SK-N-SH treated with all-trans-retinoic acid at 6 μM for 48 hours (cell line): ENCODE data around the gene PTPRN2.

Experiments
- ATAC-seq: fragments of 200-7000 bp; cut with Tn5 transposase; 3 replicates; pipeline ENCODE4 v1.9.1; 2020; ENCODE audit warnings: mild to moderate bottlenecking, moderate library complexity
- BACH2 ChIP-seq: fragments of 250-450 bp; sonication (Bioruptor Pico); IDR thresholded peaks from 2 replicates; pipeline ENCODE4 v1.9.0; 2021; ENCODE audit warnings: mild to moderate bottlenecking, borderline replicate concordance
- CREB5 ChIP-seq: fragments of 250-450 bp; sonication (Bioruptor Pico); IDR thresholded peaks from 2 replicates; pipeline ENCODE4 v1.5.1; 2020; ENCODE audit warnings: low read depth, mild to moderate bottlenecking, moderate library complexity
- CSDC2 ChIP-seq: fragments of 250-450 bp; sonication (Bioruptor Pico); IDR thresholded peaks from 2 replicates; pipeline ENCODE4 v1.5.0; 2020; ENCODE audit warnings: mild to moderate bottlenecking, moderate library complexity
- GLIS3 ChIP-seq: fragments of 250-450 bp; sonication (Bioruptor Pico); IDR thresholded peaks from 2 replicates; pipeline ENCODE4 v1.5.0; 2020; ENCODE audit warnings: mild to moderate bottlenecking, moderate library complexity
- ISL1 ChIP-seq: fragments of 250-450 bp; sonication (Bioruptor Pico); IDR thresholded peaks from 2 replicates; pipeline ENCODE4 v2.1.2; 2022; ENCODE audit warnings: mild to moderate bottlenecking, moderate library complexity
- OSR1 ChIP-seq: fragments of 250-450 bp; sonication (Bioruptor Pico); IDR thresholded peaks from 2 replicates; pipeline ENCODE4 v1.8.0; 2022; ENCODE audit warnings: moderate library complexity, mild to moderate bottlenecking, inconsistent platforms
- PATZ1 ChIP-seq: fragments of 250-450 bp; sonication (Bioruptor Pico); IDR thresholded peaks from 2 replicates; pipeline ENCODE4 v1.8.0; 2020; ENCODE audit warnings: mild to moderate bottlenecking, moderate library complexity, borderline replicate concordance
- POU6F1 ChIP-seq: fragments of 250-450 bp; sonication (Bioruptor Pico); IDR thresholded peaks from 2 replicates; pipeline ENCODE4 v1.8.0; 2021; ENCODE audit warnings: low read depth, mild to moderate bottlenecking, moderate library complexity, borderline replicate concordance
- PPARA ChIP-seq: fragments of 250-450 bp; sonication (Bioruptor Pico); IDR thresholded peaks from 2 replicates; pipeline ENCODE4 v1.5.0; 2020; ENCODE audit warnings: mild to moderate bottlenecking, borderline replicate concordance
- RARB ChIP-seq: fragments of 250-450 bp; sonication (Bioruptor Pico); IDR thresholded peaks from 2 replicates; pipeline ENCODE4 v1.8.0; 2021; ENCODE audit warnings: mild to moderate bottlenecking, moderate library complexity
- SNAI2 ChIP-seq: fragments of 250-450 bp; sonication (Bioruptor Pico); IDR thresholded peaks from 2 replicates; pipeline ENCODE4 v1.5.0; 2020; ENCODE audit warnings: mild to moderate bottlenecking, moderate library complexity
- TCF4 ChIP-seq: fragments of 250-450 bp; sonication (Bioruptor Pico); IDR thresholded peaks from 2 replicates; pipeline ENCODE4 v1.8.0; 2021; ENCODE audit warnings: mild to moderate bottlenecking, moderate library complexity, borderline replicate concordance
- TOX ChIP-seq: fragments of 250-450 bp; sonication (Bioruptor Pico); IDR thresholded peaks from 2 replicates; pipeline ENCODE4 v1.8.0; 2021; ENCODE audit warnings: mild to moderate bottlenecking, moderate library complexity, borderline replicate concordance
- TSHZ2 ChIP-seq: fragments of 250-450 bp; sonication (Bioruptor Pico); IDR thresholded peaks from 2 replicates; pipeline ENCODE4 v1.5.0; 2020; ENCODE audit warnings: mild to moderate bottlenecking, moderate library complexity
- ZFP3 ChIP-seq: fragments of 250-450 bp; sonication (Bioruptor Pico); IDR thresholded peaks from 2 replicates; pipeline ENCODE4 v1.5.0; 2020; ENCODE audit warnings: mild to moderate bottlenecking, moderate library complexity
- ZFP30 ChIP-seq: fragments of 450-650 bp; formaldehyde crosslinking; IDR thresholded peaks from 2 replicates; pipeline ENCODE4 v1.5.0; 2022; ENCODE audit warnings: mild to moderate bottlenecking, moderate library complexity
- ZNF565 ChIP-seq: fragments of 450-650 bp; formaldehyde crosslinking; conservative IDR thresholded peaks from 2 replicates; pipeline ENCODE4 v1.5.0; 2020; ENCODE audit warnings: low read depth, mild to moderate bottlenecking, moderate library complexity
- ZNF70 ChIP-seq: fragments of 450-650 bp; formaldehyde crosslinking; IDR thresholded peaks from 2 replicates; pipeline ENCODE4 v1.5.0; 2020; ENCODE audit warnings: mild to moderate bottlenecking, moderate library complexity
- ZNF8 ChIP-seq: fragments of 450-650 bp; formaldehyde crosslinking; IDR thresholded peaks from 2 replicates; pipeline ENCODE4 v1.5.0; 2020; ENCODE audit warnings: mild to moderate bottlenecking, moderate library complexity

Gene PTPRN2

GRCh38 chr7:158366916-158367633, 220.5 kb downstream of the PTPRN2 start:
- ATAC-seq: no peak
- TF ChIP-seq RARB (CRISPR knock-in tag) (no peak), BACH2 (CRISPR knock-in tag) (no peak), OSR1 (no peak), POU6F1 (CRISPR knock-in tag) (no peak), ZFP3 (CRISPR knock-in tag) (no peak), TOX (no peak), PATZ1 (CRISPR knock-in tag) (no peak)

- no peak; the same call in 2 of the 3 replicates for ATAC-seq
- TF ChIP-seq PPARA (CRISPR knock-in tag): no peak
- TF ChIP-seq ZNF565 (CRISPR knock-in tag): no peak
- TF ChIP-seq TCF4: no peak
- no peak for TF ChIP-seq TOX
- TF ChIP-seq OSR1: no peak
- no peak for TF ChIP-seq CREB5 (CRISPR knock-in tag)
- no peak for TF ChIP-seq RARB (CRISPR knock-in tag)
- TF ChIP-seq SNAI2: no peak
- TF ChIP-seq ZNF8 (CRISPR knock-in tag): no peak
- no peak for TF ChIP-seq ISL1 (CRISPR knock-in tag)
- no peak for TF ChIP-seq ZNF70 (CRISPR knock-in tag)
- TF ChIP-seq POU6F1 (CRISPR knock-in tag): no peak
- TF ChIP-seq CSDC2 (CRISPR knock-in tag): no peak
- TF ChIP-seq BACH2 (CRISPR knock-in tag): no peak
- no peak for TF ChIP-seq PATZ1 (CRISPR knock-in tag)
- TF ChIP-seq TSHZ2 (CRISPR knock-in tag): no peak
- TF ChIP-seq GLIS3 (CRISPR knock-in tag): no peak
- no peak for TF ChIP-seq ZFP30
Measured at GRCh38 chr7:158366346-158366745, 221.3 kb downstream of the PTPRN2 start.
